HEK293 (cell line): ENCODE results near the gene PNMA6F.

ENCODE experiments used
- CTCF ChIA-PET: fragments of 350-600 bp; formaldehyde crosslinking; extraction: SDS; loops from one replicate; lab custom pipeline; 2021; ENCODE audit warnings: antibody characterized with exemption; lab: Yijun Ruan, JAX
- POLR2A ChIA-PET: fragments of 300-600 bp; formaldehyde crosslinking; extraction: SDS; loops from one replicate; lab custom pipeline; 2020; ENCODE audit warnings: antibody characterized with exemption, inconsistent platforms; lab: Yijun Ruan, JAX
- H3K27ac ChIP-seq: fragments of 200-500 bp; sonication (Bioruptor generic); 2 replicates; pipeline ENCODE4 v1.5.1; 2014; ENCODE audit warnings: low read depth, low read length, control low read depth, inconsistent platforms; ENCODE audit errors: extremely low read depth
- H3K36me3 ChIP-seq, 2 experiments: fragments of 200-500 bp in 1 of 2; sonication (Bioruptor generic) in 1 of 2; 1 replicate in 1 of 2; 2 replicates in 1 of 2; pipeline ENCODE4 v1.5.1; 2014 to 2017; ENCODE audit warnings: inconsistent platforms in 2 of 2, low read length in 2 of 2; ENCODE audit not compliant: control insufficient read depth in 2 of 2, insufficient read depth in 1 of 2
- H3K4me1 ChIP-seq: fragments of 200-500 bp; sonication (Bioruptor generic); 2 replicates; pipeline ENCODE4 v1.5.1; 2014; ENCODE audit warnings: mild to moderate bottlenecking, low read length, inconsistent platforms; ENCODE audit not compliant: control insufficient read depth, insufficient read depth
- H3K4me3 ChIP-seq: 2 replicates; pipeline ENCODE4 v1.5.1; 2011; ENCODE audit warnings: low read depth, mild to moderate bottlenecking, control low read depth, low read length, moderate library complexity
- H3K9me3 ChIP-seq: fragments of 200-500 bp; sonication (Bioruptor generic); 2 replicates; pipeline ENCODE4 v1.5.1; 2014; ENCODE audit warnings: low read depth, low read length, inconsistent platforms; ENCODE audit not compliant: control insufficient read depth, insufficient read depth
- GFI1B ChIP-seq: fragments of 450-650 bp; formaldehyde crosslinking; IDR thresholded peaks from 2 replicates; pipeline ENCODE4 v1.5.1; 2016; ENCODE audit warnings: missing biosample characterization, missing genetic modification characterization
- MEIS1 ChIP-seq: sonication (generic); formaldehyde crosslinking; IDR thresholded peaks from 2 replicates; pipeline ENCODE4 v1.8.1; 2022; ENCODE audit warnings: missing genetic modification reagents, mild to moderate bottlenecking, borderline replicate concordance
- OSR2 ChIP-seq: fragments of 450-650 bp; formaldehyde crosslinking; IDR thresholded peaks from 2 replicates; pipeline ENCODE4 v1.5.1; 2016; ENCODE audit warnings: missing biosample characterization, missing genetic modification characterization
- PRDM6 ChIP-seq: fragments of 450-650 bp; formaldehyde crosslinking; IDR thresholded peaks from 2 replicates; pipeline ENCODE4 v1.5.1; 2017; ENCODE audit warnings: missing biosample characterization, missing genetic modification characterization
- SCRT1 ChIP-seq: fragments of 450-650 bp; formaldehyde crosslinking; IDR thresholded peaks from 2 replicates; pipeline ENCODE4 v1.5.1; 2016; ENCODE audit warnings: missing biosample characterization, missing genetic modification characterization, borderline replicate concordance
- SCRT2 ChIP-seq: fragments of 450-650 bp; formaldehyde crosslinking; IDR thresholded peaks from 2 replicates; pipeline ENCODE4 v1.5.1; 2016; ENCODE audit warnings: missing biosample characterization, missing genetic modification characterization
- SP7 ChIP-seq: fragments of 450-650 bp; formaldehyde crosslinking; IDR thresholded peaks from 2 replicates; pipeline ENCODE4 v1.5.1; 2016; ENCODE audit warnings: missing biosample characterization, missing genetic modification characterization
- ZBTB48 ChIP-seq: fragments of 450-650 bp; formaldehyde crosslinking; IDR thresholded peaks from 2 replicates; pipeline ENCODE4 v1.5.1; 2016; ENCODE audit warnings: missing biosample characterization, missing genetic modification characterization
- ZBTB7A ChIP-seq: fragments of 450-650 bp; formaldehyde crosslinking; IDR thresholded peaks from 2 replicates; pipeline ENCODE4 v1.5.1; 2016; ENCODE audit warnings: low read depth, missing biosample characterization, missing genetic modification characterization
- ZNF121 ChIP-seq: fragments of 450-650 bp; formaldehyde crosslinking; IDR thresholded peaks from 2 replicates; pipeline ENCODE4 v1.5.1; 2016; ENCODE audit warnings: missing biosample characterization, missing genetic modification characterization
- ZNF157 ChIP-seq: fragments of 450-650 bp; formaldehyde crosslinking; IDR thresholded peaks from 2 replicates; pipeline ENCODE4 v1.5.1; 2016; ENCODE audit warnings: missing biosample characterization, missing genetic modification characterization
- ZNF16 ChIP-seq: fragments of 450-650 bp; formaldehyde crosslinking; IDR thresholded peaks from 2 replicates; pipeline ENCODE4 v1.5.1; 2016; ENCODE audit warnings: low read depth, missing biosample characterization, missing genetic modification characterization
- ZNF169 ChIP-seq: fragments of 450-650 bp; formaldehyde crosslinking; IDR thresholded peaks from 2 replicates; pipeline ENCODE4 v1.5.1; 2016; ENCODE audit warnings: missing biosample characterization, missing genetic modification characterization
- ZNF214 ChIP-seq: fragments of 450-650 bp; formaldehyde crosslinking; IDR thresholded peaks from 2 replicates; pipeline ENCODE4 v1.5.1; 2017; ENCODE audit warnings: missing biosample characterization, mild to moderate bottlenecking, missing genetic modification characterization, borderline replicate concordance
- ZNF23 ChIP-seq: fragments of 450-650 bp; formaldehyde crosslinking; IDR thresholded peaks from 2 replicates; pipeline ENCODE4 v1.5.1; 2016; ENCODE audit warnings: missing biosample characterization, missing genetic modification characterization, borderline replicate concordance
- ZNF335 ChIP-seq: fragments of 450-650 bp; formaldehyde crosslinking; conservative IDR thresholded peaks from 2 replicates; pipeline ENCODE4 v1.5.1; 2016; ENCODE audit warnings: missing biosample characterization, missing genetic modification characterization
- ZNF404 ChIP-seq: fragments of 450-650 bp; formaldehyde crosslinking; IDR thresholded peaks from 2 replicates; pipeline ENCODE4 v1.5.1; 2017; ENCODE audit warnings: missing biosample characterization, missing genetic modification characterization
- ZNF416 ChIP-seq: fragments of 450-650 bp; formaldehyde crosslinking; IDR thresholded peaks from 2 replicates; pipeline ENCODE4 v1.5.1; 2016; ENCODE audit warnings: missing biosample characterization, missing genetic modification characterization
- ZNF488 ChIP-seq: fragments of 450-650 bp; formaldehyde crosslinking; IDR thresholded peaks from 2 replicates; pipeline ENCODE4 v1.5.1; 2016; ENCODE audit warnings: missing biosample characterization, missing genetic modification characterization
- ZNF580 ChIP-seq: fragments of 450-650 bp; formaldehyde crosslinking; IDR thresholded peaks from 2 replicates; pipeline ENCODE4 v1.5.1; 2016; ENCODE audit warnings: missing biosample characterization, missing genetic modification characterization
- ZNF600 ChIP-seq: fragments of 450-650 bp; formaldehyde crosslinking; IDR thresholded peaks from 2 replicates; pipeline ENCODE4 v1.5.1; 2016; ENCODE audit warnings: missing biosample characterization, missing genetic modification characterization
- ZNF677 ChIP-seq: fragments of 450-650 bp; IDR thresholded peaks from 2 replicates; pipeline ENCODE4 v1.5.0; 2018; ENCODE audit warnings: missing biosample characterization, mild to moderate bottlenecking, missing genetic modification characterization, moderate library complexity
- ZNF707 ChIP-seq: fragments of 450-650 bp; formaldehyde crosslinking; IDR thresholded peaks from 2 replicates; pipeline ENCODE4 v1.5.1; 2016; ENCODE audit warnings: missing biosample characterization, missing genetic modification characterization
- TF ChIP-seq, protein P1 (sequence below): fragments of 450-650 bp; formaldehyde crosslinking; IDR thresholded peaks from 2 replicates; pipeline ENCODE4 v1.5.1; 2016; ENCODE audit warnings: missing biosample characterization, missing genetic modification characterization
- TF ChIP-seq, protein P2 (sequence below): fragments of 450-650 bp; formaldehyde crosslinking; IDR thresholded peaks from 2 replicates; pipeline ENCODE4 v1.5.1; 2016; ENCODE audit warnings: missing biosample characterization, missing genetic modification characterization
- TF ChIP-seq, protein P3 (sequence below): fragments of 450-650 bp; formaldehyde crosslinking; IDR thresholded peaks from 2 replicates; pipeline ENCODE4 v1.5.1; 2016; ENCODE audit warnings: missing biosample characterization, missing genetic modification characterization

Gene PNMA6F

GRCh38 chrX:153338836-153339235 is 17.3 kb upstream of the PNMA6F start:
- POLR2A ChIA-PET: no interaction called here
- CTCF ChIA-PET: interaction anchor here (0.5 kb wide), 1 partner anchor 13 kb away, joined by 6 read pairs; no protein-coding TSS in a partner anchor

DNA sequence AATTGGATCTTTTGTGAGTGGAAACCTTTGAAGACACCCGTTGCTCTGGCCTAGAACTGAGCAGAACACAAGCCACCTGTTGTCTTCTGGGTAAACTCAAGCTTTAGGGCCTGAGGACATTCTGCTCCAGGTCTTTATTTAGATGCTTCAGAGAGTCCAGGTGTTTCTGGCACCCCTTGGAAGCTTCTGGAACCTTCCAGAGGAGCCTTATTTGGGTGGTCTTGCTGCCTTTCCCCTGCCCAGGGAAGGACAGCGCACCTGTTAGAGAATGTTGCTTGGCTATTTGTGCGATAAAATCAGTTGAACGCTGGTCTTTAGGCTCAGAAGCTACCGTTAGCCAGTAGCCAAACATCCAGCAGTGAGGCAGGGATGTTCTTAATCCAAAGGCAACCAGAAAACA is 15.4 kb upstream of the PNMA6F start:
- no peak overlapping the region for H3K4me3 ChIP-seq
- H3K9me3 ChIP-seq: no peaks in the 10 kb centered on the region
- ChIA-PET POLR2A (interaction anchor here (0.9 kb wide), 1 partner anchor 9 kb away, joined by 3 read pairs; no protein-coding TSS in a partner anchor), CTCF (no interaction called here)
- peaks cover 6 to 55% of the 10 kb centered on the region in 2 experiments; a peak in 2 of 3 replicates for H3K36me3 ChIP-seq
- H3K27ac ChIP-seq: no peak overlapping the region
- no peaks in the 10 kb centered on the region for H3K4me1 ChIP-seq
- TF ChIP-seq ZNF169 (tag by site-specific recombination) (no peak), ZNF121 (tag by site-specific recombination) (no peak), ZNF157 (tag by site-specific recombination) (no peak), PRDM6 (tag by site-specific recombination) (no peak), ZNF404 (tag by site-specific recombination) (no peak), ZNF214 (tag by site-specific recombination) (no peak), SCRT2 (peak; percentile 76), SCRT1 (0 out of 2 replicates have a peak, but pooled peaks have one; percentile 20), MEIS1 (CRISPR knock-in tag) (no peak), SP7 (tag by site-specific recombination) (no peak), ZNF600 (tag by site-specific recombination) (no peak)
- TF ChIP-seq, protein P1, sequence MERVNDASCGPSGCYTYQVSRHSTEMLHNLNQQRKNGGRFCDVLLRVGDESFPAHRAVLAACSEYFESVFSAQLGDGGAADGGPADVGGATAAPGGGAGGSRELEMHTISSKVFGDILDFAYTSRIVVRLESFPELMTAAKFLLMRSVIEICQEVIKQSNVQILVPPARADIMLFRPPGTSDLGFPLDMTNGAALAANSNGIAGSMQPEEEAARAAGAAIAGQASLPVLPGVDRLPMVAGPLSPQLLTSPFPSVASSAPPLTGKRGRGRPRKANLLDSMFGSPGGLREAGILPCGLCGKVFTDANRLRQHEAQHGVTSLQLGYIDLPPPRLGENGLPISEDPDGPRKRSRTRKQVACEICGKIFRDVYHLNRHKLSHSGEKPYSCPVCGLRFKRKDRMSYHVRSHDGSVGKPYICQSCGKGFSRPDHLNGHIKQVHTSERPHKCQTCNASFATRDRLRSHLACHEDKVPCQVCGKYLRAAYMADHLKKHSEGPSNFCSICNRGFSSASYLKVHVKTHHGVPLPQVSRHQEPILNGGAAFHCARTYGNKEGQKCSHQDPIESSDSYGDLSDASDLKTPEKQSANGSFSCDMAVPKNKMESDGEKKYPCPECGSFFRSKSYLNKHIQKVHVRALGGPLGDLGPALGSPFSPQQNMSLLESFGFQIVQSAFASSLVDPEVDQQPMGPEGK (tag by site-specific recombination): no peak
- TF ChIP-seq, protein P2, sequence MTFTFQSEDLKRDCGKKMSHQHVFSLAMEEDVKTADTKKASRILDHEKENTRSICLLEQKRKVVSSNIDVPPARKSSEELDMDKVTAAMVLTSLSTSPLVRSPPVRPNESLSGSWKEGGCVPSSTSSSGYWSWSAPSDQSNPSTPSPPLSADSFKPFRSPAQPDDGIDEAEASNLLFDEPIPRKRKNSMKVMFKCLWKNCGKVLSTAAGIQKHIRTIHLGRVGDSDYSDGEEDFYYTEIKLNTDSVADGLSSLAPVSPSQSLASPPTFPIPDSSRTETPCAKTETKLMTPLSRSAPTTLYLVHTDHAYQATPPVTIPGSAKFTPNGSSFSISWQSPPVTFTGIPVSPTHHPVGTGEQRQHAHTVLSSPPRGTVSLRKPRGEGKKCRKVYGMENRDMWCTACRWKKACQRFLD: no peak
- TF ChIP-seq, protein P3, sequence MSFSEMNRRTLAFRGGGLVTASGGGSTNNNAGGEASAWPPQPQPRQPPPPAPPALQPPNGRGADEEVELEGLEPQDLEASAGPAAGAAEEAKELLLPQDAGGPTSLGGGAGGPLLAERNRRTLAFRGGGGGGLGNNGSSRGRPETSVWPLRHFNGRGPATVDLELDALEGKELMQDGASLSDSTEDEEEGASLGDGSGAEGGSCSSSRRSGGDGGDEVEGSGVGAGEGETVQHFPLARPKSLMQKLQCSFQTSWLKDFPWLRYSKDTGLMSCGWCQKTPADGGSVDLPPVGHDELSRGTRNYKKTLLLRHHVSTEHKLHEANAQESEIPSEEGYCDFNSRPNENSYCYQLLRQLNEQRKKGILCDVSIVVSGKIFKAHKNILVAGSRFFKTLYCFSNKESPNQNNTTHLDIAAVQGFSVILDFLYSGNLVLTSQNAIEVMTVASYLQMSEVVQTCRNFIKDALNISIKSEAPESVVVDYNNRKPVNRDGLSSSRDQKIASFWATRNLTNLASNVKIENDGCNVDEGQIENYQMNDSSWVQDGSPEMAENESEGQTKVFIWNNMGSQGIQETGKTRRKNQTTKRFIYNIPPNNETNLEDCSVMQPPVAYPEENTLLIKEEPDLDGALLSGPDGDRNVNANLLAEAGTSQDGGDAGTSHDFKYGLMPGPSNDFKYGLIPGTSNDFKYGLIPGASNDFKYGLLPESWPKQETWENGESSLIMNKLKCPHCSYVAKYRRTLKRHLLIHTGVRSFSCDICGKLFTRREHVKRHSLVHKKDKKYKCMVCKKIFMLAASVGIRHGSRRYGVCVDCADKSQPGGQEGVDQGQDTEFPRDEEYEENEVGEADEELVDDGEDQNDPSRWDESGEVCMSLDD (tag by site-specific recombination): no peak

More at GRCh38 chrX:153338836-153339235, 17.3 kb upstream of the PNMA6F start:
- H3K36me3 ChIP-seq: peaks cover 6 to 68% of the 10 kb centered on the region in 2 experiments; a peak in 2 of 3 replicates
- no peak overlapping the region for H3K4me3 ChIP-seq
- no peaks in the 10 kb centered on the region for H3K9me3 ChIP-seq
- TF ChIP-seq ZNF16 (tag by site-specific recombination) (no peak), ZBTB7A (tag by site-specific recombination) (no peak), ZNF488 (tag by site-specific recombination) (no peak), ZNF580 (tag by site-specific recombination) (no peak), ZNF707 (tag by site-specific recombination) (no peak), OSR2 (tag by site-specific recombination) (no peak), ZNF23 (tag by site-specific recombination) (no peak), ZNF335 (tag by site-specific recombination) (no peak), ZNF416 (tag by site-specific recombination) (no peak), ZNF677 (tag by site-specific recombination) (no peak), ZBTB48 (no peak), GFI1B (tag by site-specific recombination) (no peak)
- H3K27ac ChIP-seq: no peak overlapping the region
- no peaks in the 10 kb centered on the region for H3K4me1 ChIP-seq
